NCI-H2081 (cell line): Measurements from ENCODE around the gene ABCA2.

Source experiments
- DNase-seq, 2 experiments: peaks; one replicate each; lab custom pipeline; 2025; lab: John Stamatoyannopoulos, UW

The ABCA2 gene

GRCh38 chr9:136980669-136981478, 47.2 kb downstream of the ABCA2 start:
- no peak for DNase-seq

- DNase-seq: no peak
Observed at GRCh38 chr9:136979769-136980587, 48.1 kb downstream of the ABCA2 start.

- no peak for DNase-seq
Observed at GRCh38 chr9:136978865-136979544, 49.0 kb downstream of the ABCA2 start.

GRCh38 chr9:136978073-136978864, 49.8 kb downstream of the ABCA2 start:
- DNase-seq: peak; percentile 13 to 37

GRCh38 chr9:136977649-136978072, 50.4 kb downstream of the ABCA2 start:
- no peak for DNase-seq

GRCh38 chr9:136977223-136977622, 50.8 kb downstream of the ABCA2 start, which contains the start of gene PTGDS:
TSS of gene PTGDS (plus strand) at chr9:136977504. CDS start at chr9:136977579, 75 bp downstream.
- no peak for DNase-seq

- DNase-seq: no peak
Observed at GRCh38 chr9:136975644-136976043, 52.4 kb downstream of the ABCA2 start.

- no peak for DNase-seq
Observed at GRCh38 chr9:136974817-136975535, 53.1 kb downstream of the ABCA2 start.

- no peak for DNase-seq
Observed at GRCh38 chr9:136973618-136974617, 54.1 kb downstream of the ABCA2 start.

GRCh38 chr9:136972743-136973142, 55.3 kb downstream of the ABCA2 start:
- no peak for DNase-seq

GRCh38 chr9:136972335-136972734, 55.7 kb downstream of the ABCA2 start:
- DNase-seq: no peak

- no peak for DNase-seq
Observed at GRCh38 chr9:136971746-136972145, 56.3 kb downstream of the ABCA2 start.

- no peak for DNase-seq
Observed at GRCh38 chr9:136970361-136970760, 57.7 kb downstream of the ABCA2 start.

GRCh38 chr9:136969774-136970173, 58.3 kb downstream of the ABCA2 start:
- no peak for DNase-seq

- DNase-seq: no peak
Observed at GRCh38 chr9:136969150-136969549, 58.9 kb downstream of the ABCA2 start.

- DNase-seq: no peak
Observed at GRCh38 chr9:136968333-136969127, 59.5 kb downstream of the ABCA2 start.

GRCh38 chr9:136965771-136966484, 62.1 kb downstream of the ABCA2 start:
- no peak for DNase-seq

GRCh38 chr9:136964833-136965422, 63.1 kb downstream of the ABCA2 start:
- DNase-seq: no peak
